GM12878 (cell line): ENCODE data around the gene BTBD10. TPM values are rescaled to one million over a fixed set of nuclear protein-coding genes. Genes with fewer than 3 reads are reported as not detected.

Experiments
- ATAC-seq: fragments of 200-7000 bp; cut with Tn5 transposase; 3 replicates; pipeline ENCODE4 v1.9.1; 2020; ENCODE audit warnings: mild to moderate bottlenecking, moderate library complexity
- BruUV-seq: library from RNA; stranded (reverse); fragments of 400-500 nt; replicated peaks from 2 replicates; lab custom pipeline; 2021; lab: Mats Ljungman, UMichigan
- CTCF ChIA-PET: fragments of 300-600 bp; sonication (Branson Sonifier 250); formaldehyde crosslinking; extraction: SDS; loops from one replicate; lab custom pipeline; 2021; ENCODE audit warnings: inconsistent platforms; lab: Yijun Ruan, JAX
- POLR2A ChIA-PET: fragments of 350-600 bp; formaldehyde crosslinking; extraction: SDS; loops from one replicate; lab custom pipeline; 2021; ENCODE audit warnings: inconsistent platforms; lab: Charles Lee
- RAD21 ChIA-PET: fragments of 300-600 bp; sonication (Branson Sonifier 250); formaldehyde crosslinking; loops from one replicate; lab custom pipeline; 2023; ENCODE audit warnings: antibody characterized with exemption; ENCODE audit not compliant: unreplicated experiment; lab: Charles Lee
- SMC1A ChIA-PET: fragments of 300-600 bp; sonication (Branson Sonifier 250); formaldehyde crosslinking; loops from one replicate; lab custom pipeline; 2023; ENCODE audit not compliant: unreplicated experiment, uncharacterized antibody; lab: Charles Lee
- DNase-seq: peaks from one replicate; pipeline ENCODE4 v3.0.0-alpha.2; 2011; ENCODE audit warnings: low read depth, low spot score
- FAIRE-seq: peaks from 3 replicates; lab custom pipeline; 2011; peaks lifted over from hg19 to GRCh38; lab: Jason Lieb, UNC
- H2AFZ ChIP-seq: 2 replicates; pipeline ENCODE4 v1.6.0; 2011; ENCODE audit warnings: low read depth, low read length, control low read depth; ENCODE audit not compliant: control insufficient read depth
- H3K27ac ChIP-seq: 2 replicates; pipeline ENCODE4 v1.5.1; 2011; ENCODE audit warnings: control low read depth; ENCODE audit not compliant: control insufficient read depth, insufficient read depth
- H3K27me3 ChIP-seq, 2 experiments: replicated peaks in 1 of 2; 2 replicates each; pipeline versions ENCODE4 v1.6.0 to v1.6.1; 2011; ENCODE audit warnings: low read length in 1 of 2; ENCODE audit not compliant: control insufficient read depth in 2 of 2, insufficient read depth in 2 of 2
- H3K36me3 ChIP-seq, 2 experiments: 2 replicates each; pipeline ENCODE4 v1.5.1; 2011; ENCODE audit warnings: low read length in 1 of 2; ENCODE audit not compliant: control insufficient read depth in 2 of 2, insufficient read depth in 2 of 2
- H3K4me1 ChIP-seq: 2 replicates; pipeline ENCODE4 v1.6.1; 2011; ENCODE audit warnings: mild to moderate bottlenecking, low read length, moderate library complexity, mixed read lengths; ENCODE audit not compliant: control insufficient read depth, insufficient read depth
- H3K4me2 ChIP-seq: 2 replicates; pipeline ENCODE4 v1.6.0; 2011; ENCODE audit warnings: control low read depth; ENCODE audit not compliant: control insufficient read depth, insufficient read depth
- H3K4me3 ChIP-seq: fragments of 200-600 bp; sonication (generic); 2 replicates; pipeline ENCODE4 v1.5.1; 2016
- H3K79me2 ChIP-seq: 2 replicates; pipeline ENCODE4 v1.6.0; 2011; ENCODE audit warnings: low read length; ENCODE audit not compliant: control insufficient read depth, insufficient read depth
- H3K9ac ChIP-seq: 2 replicates; pipeline ENCODE4 v1.8.0; 2011; ENCODE audit warnings: low read length, control low read depth, mixed read lengths; ENCODE audit not compliant: control insufficient read depth, insufficient read depth
- H3K9me3 ChIP-seq: replicated peaks from 3 replicates; pipeline ENCODE4 v1.5.1; 2011; ENCODE audit warnings: mild to moderate bottlenecking, low read length; ENCODE audit not compliant: control insufficient read depth, insufficient read depth
- H4K20me1 ChIP-seq: 2 replicates; pipeline ENCODE4 v1.6.0; 2011; ENCODE audit not compliant: control insufficient read depth, insufficient read depth
- NFYA ChIP-seq: IDR thresholded peaks from 2 replicates; pipeline ENCODE4 v1.6.1; 2011; ENCODE audit warnings: low read depth, mild to moderate bottlenecking, low read length, improper control_type of control experiment, borderline replicate concordance
- ZBTB40 ChIP-seq: fragments of 450-650 bp; IDR thresholded peaks from 2 replicates; pipeline ENCODE4 v1.6.1; 2016; ENCODE audit warnings: mild to moderate bottlenecking, moderate library complexity, borderline replicate concordance
- WGBS: methylation state at CpG from one replicate; pipeline ENCODE4 v1.1.6; 2016; ENCODE audit warnings: low lambda C conversion rate; ENCODE audit not compliant: insufficient replicate concordance, insufficient coverage; ENCODE audit errors: missing lambda C conversion rate; 5-methylcytosine and 5-hydroxymethylcytosine counted together
- in situ Hi-C: fragments of 300-500 bp; cut with MboI; formaldehyde crosslinking; loops from 9 replicates; pipeline ENCODE4 v1.14.3; 2018; ENCODE audit warnings: mixed read lengths
- intact Hi-C: fragments of 100-400 bp; cut with micrococcal nuclease; formaldehyde crosslinking; loops from one replicate; pipeline ENCODE4 v1.14.2; 2022; ENCODE audit not compliant: unreplicated experiment
- polyA plus RNA-seq, 11 experiments: library from polyadenylated mRNA; depleted of rRNA in 4 of 11; unstranded in 6 of 11; stranded (reverse) in 5 of 11; fragments of >200 nt; fragmentation: Nextera tagmentation in 4 of 11; fragmentation: Illumina TruSeq in 1 of 11; extraction: Ambion mirVana in 4 of 11; extraction: Trizol in 1 of 11; gene quantifications; 1 replicate in 1 of 11; 2 replicates in 10 of 11; pipeline versions ENCODE4 v1.2.1 to v1.2.3, GENCODE V29; 2011 to 2016; ENCODE audit warnings: inconsistent platforms in 2 of 11, missing spikeins in 2 of 11, low read depth in 1 of 11
- total RNA-seq, 4 experiments: library from RNA; depleted of rRNA in 3 of 4; stranded (reverse); fragments of >200 nt in 3 of 4; fragmentation: Illumina TruSeq in 1 of 4; extraction: Trizol in 1 of 4; gene quantifications; 2 replicates each; pipeline versions ENCODE4 v1.2.1 to v1.2.3, GENCODE V29; 2013 to 2021

BTBD10 gene
- total and polyA plus RNA-seq, 10 of the 15 experiments (the other 5 are each of a cell fraction or from before 2014, with no cell fraction given), result 20.8 to 38.8 (median 26.9) TPM

- no peak for FAIRE-seq
- 100% methylated on average over 2 of the region's 2 CpGs for WGBS
- no peaks in the 10 kb centered on the region for H3K9me3 ChIP-seq
- no peak overlapping the region for H3K4me3 ChIP-seq
- CTCF ChIA-PET, result interaction anchor here (1.0 to 3.4 kb wide), 3 partner anchors 10 to 83 kb away, joined by 3 to 15 read pairs (median 5); partner anchors contain the start of gene BTBD10
- H3K9ac ChIP-seq, result no peak overlapping the region
- H3K4me2 ChIP-seq, result no peak overlapping the region
- TF ChIP-seq ZBTB40 (peak; percentile 67), NFYA (no peak)
- no peaks in the 10 kb centered on the region for H3K27me3 ChIP-seq
- POLR2A ChIA-PET, result no interaction called here
- SMC1A ChIA-PET, result no interaction called here
- intact Hi-C loops (no loop called here), in situ Hi-C loops (no loop called here)
- no peak overlapping the region for H2AFZ ChIP-seq
- RAD21 ChIA-PET, result interaction anchor here (1.8 kb wide), 1 partner anchor 171 kb away, joined by 4 read pairs; no protein-coding TSS in a partner anchor
- no TSS peak for BruUV-seq
- no peaks in the 10 kb centered on the region for H4K20me1 ChIP-seq
- H3K36me3 ChIP-seq, result peaks cover 15 to 33% of the 10 kb centered on the region in 2 experiments
- H3K4me1 ChIP-seq, result no peaks in the 10 kb centered on the region
- H3K27ac ChIP-seq, result no peak overlapping the region
- ATAC-seq, result no peak
- no peak for DNase-seq
- no peaks in the 10 kb centered on the region for H3K79me2 ChIP-seq
These were observed 82.3 kb downstream of the BTBD10 start for GRCh38 chr11:13380731-13381130.
